HepG2 (cell line): ENCODE results near the gene SYMPK. TPM values are rescaled to one million over a fixed set of nuclear protein-coding genes. Genes with fewer than 3 reads are reported as not detected.

Source experiments
- FOXJ3 ChIP-seq: sonication (generic); formaldehyde crosslinking; IDR thresholded peaks from 2 replicates; pipeline ENCODE4 v1.4.0; 2020; ENCODE audit warnings: missing genetic modification reagents, mild to moderate bottlenecking, borderline replicate concordance
- IKZF5 ChIP-seq: IDR thresholded peaks from 2 replicates; pipeline ENCODE4 v1.6.1; 2018; ENCODE audit warnings: missing genetic modification reagents, mild to moderate bottlenecking, missing compliant biosample characterization
- KDM5B ChIP-seq: sonication (generic); formaldehyde crosslinking; IDR thresholded peaks from 2 replicates; pipeline ENCODE4 v1.4.0; 2020; ENCODE audit warnings: missing genetic modification reagents, mild to moderate bottlenecking, borderline replicate concordance
- KLF15 ChIP-seq: sonication (generic); formaldehyde crosslinking; IDR thresholded peaks from 2 replicates; pipeline ENCODE4 v1.8.1; 2023; ENCODE audit warnings: borderline replicate concordance, mild to moderate bottlenecking, inconsistent platforms, missing genetic modification reagents, mixed read lengths
- SAP130 ChIP-seq: IDR thresholded peaks from 2 replicates; pipeline ENCODE4 v1.6.1; 2016; ENCODE audit warnings: low read depth
- SRSF1 ChIP-seq: fragments of 200-400 bp; formaldehyde crosslinking; optimal IDR thresholded peaks from 2 replicates; pipeline ENCODE3; 2017; ENCODE audit warnings: mild to moderate bottlenecking, low read depth, low read length, moderate library complexity
- THRA ChIP-seq: sonication (generic); formaldehyde crosslinking; IDR thresholded peaks from 2 replicates; pipeline ENCODE4 v1.4.0; 2020; ENCODE audit warnings: missing genetic modification reagents, borderline replicate concordance
- ZBTB26 ChIP-seq: IDR thresholded peaks from 2 replicates; pipeline ENCODE4 v1.6.1; 2016; ENCODE audit warnings: missing compliant biosample characterization, missing genetic modification reagents, borderline replicate concordance
- ZKSCAN5 ChIP-seq: sonication (generic); formaldehyde crosslinking; IDR thresholded peaks from 2 replicates; pipeline ENCODE4 v1.5.1; 2020; ENCODE audit warnings: mild to moderate bottlenecking, missing genetic modification reagents
- ZNF274 ChIP-seq: sonication (generic); formaldehyde crosslinking; IDR thresholded peaks from 2 replicates; pipeline ENCODE4 v1.5.1; 2020; ENCODE audit warnings: mild to moderate bottlenecking, missing genetic modification reagents
- ZNF407 ChIP-seq: sonication (generic); formaldehyde crosslinking; IDR thresholded peaks from one replicate; pipeline ENCODE4 v1.5.1; 2020; ENCODE audit warnings: mild to moderate bottlenecking, missing genetic modification reagents; ENCODE audit errors: not compliant biosample characterization
- ZNF510 ChIP-seq: sonication (generic); formaldehyde crosslinking; IDR thresholded peaks from 2 replicates; pipeline ENCODE4 v1.4.0; 2020; ENCODE audit warnings: low read depth, mild to moderate bottlenecking, missing genetic modification reagents
- ZNF597 ChIP-seq: sonication (generic); formaldehyde crosslinking; IDR thresholded peaks from 2 replicates; pipeline ENCODE4 v1.5.0; 2020; ENCODE audit warnings: missing genetic modification reagents
- ZNF772 ChIP-seq: sonication (generic); formaldehyde crosslinking; IDR thresholded peaks from 2 replicates; pipeline ENCODE4 v1.5.0; 2020; ENCODE audit warnings: mild to moderate bottlenecking, missing genetic modification reagents
- ZNF792 ChIP-seq: IDR thresholded peaks from 2 replicates; pipeline ENCODE4 v1.6.1; 2016
- polyA plus RNA-seq, 8 experiments: library from polyadenylated mRNA; depleted of rRNA in 3 of 8; stranded (reverse) in 7 of 8; unstranded in 1 of 8; fragments of >200 nt; fragmentation: Illumina TruSeq in 4 of 8; extraction: Trizol in 4 of 8; gene quantifications; 2 replicates each; pipeline versions ENCODE4 v1.2.1 to v1.2.3, GENCODE V29; 2011 to 2016; ENCODE audit warnings: low read depth in 4 of 8, missing spikeins in 1 of 8, mixed read lengths in 1 of 8; ENCODE audit not compliant: insufficient read depth in 1 of 8
- total RNA-seq, 5 experiments: library from RNA; depleted of rRNA; stranded (reverse); fragments of >200 nt; fragmentation: Illumina TruSeq; extraction: Trizol; gene quantifications; 2 replicates each; pipeline ENCODE4 v1.2.3, GENCODE V29; 2016; ENCODE audit warnings: low read depth in 1 of 5

SYMPK gene
- total and polyA plus RNA-seq, 2 of the 13 experiments (the other 11 are each of a cell fraction or from before 2014, with no cell fraction given), result 21.9 to 55.7 TPM

GRCh38 chr19:45876411-45877197, 13.7 kb upstream of the SYMPK start (continued):
- TF ChIP-seq ZNF274 (peak; percentile 79; the same call in 1 of the 2 replicates), ZKSCAN5 (no peak), KLF15 (peak; percentile 75; the same call in 1 of the 2 replicates), ZNF510 (CRISPR knock-in tag) (0 out of 2 replicates have a peak, but pooled peaks have one; percentile 28), ZNF407 (peak; percentile 68), IKZF5 (CRISPR knock-in tag) (peak; percentile 51), ZNF792 (CRISPR knock-in tag) (0 out of 2 replicates have a peak, but pooled peaks have one; percentile 48), ZNF772 (peak; percentile 65; the same call in 1 of the 2 replicates), SAP130 (CRISPR knock-in tag) (peak; percentile 84), ZBTB26 (no peak; the same call in 1 of the 2 replicates), FOXJ3 (CRISPR knock-in tag) (0 out of 2 replicates have a peak, but pooled peaks have one; percentile 44), THRA (CRISPR knock-in tag) (peak; percentile 59), KDM5B (CRISPR knock-in tag) (no peak; the same call in 1 of the 2 replicates), SRSF1 (peak; percentile 91), ZNF597 (CRISPR knock-in tag) (no peak)
